Activated T-helper 9 cell treated with anti-CD3 and anti-CD28 coated beads, Interleukin-2, amount 50 U/mL, for 16 hours (primary cell): ENCODE measurements around the gene ZW10.
A peak's percentile ranks its signal among the peaks of the same experiment; 100 is the strongest.
"Not testable (repeated sequence)": the region's sequence is repeated elsewhere in the genome, so short reads cannot be mapped to it uniquely, and the experiment has no call there.

Experiments
- DNase-seq: peaks from one replicate; pipeline ENCODE4 v3.0.0-alpha.2; 2020; ENCODE audit warnings: low read depth

The ZW10 gene

GRCh38 chr11:113773416-113774173 is at the start of gene ZW10:
Gene ZW10, minus strand, starts transcription at chr11:113773692. Its CDS starts 26 bp downstream, at chr11:113773666.
- peak; percentile 87 for DNase-seq

- DNase-seq = no peak
These were observed 44.9 kb upstream of the ZW10 start for GRCh38 chr11:113818426-113818825.

GRCh38 chr11:113817626-113818025 is 44.1 kb upstream of the ZW10 start:
- no peak for DNase-seq

GRCh38 chr11:113817162-113817561 is 43.7 kb upstream of the ZW10 start:
- no peak for DNase-seq

GRCh38 chr11:113814181-113814580 is 40.7 kb upstream of the ZW10 start:
- no peak for DNase-seq

- DNase-seq = no peak
These were observed 35.4 kb upstream of the ZW10 start for GRCh38 chr11:113808931-113809330.

GRCh38 chr11:113806406-113806805 is 32.9 kb upstream of the ZW10 start:
- no peak for DNase-seq

GRCh38 chr11:113805640-113806039 is 32.1 kb upstream of the ZW10 start:
- no peak for DNase-seq

GRCh38 chr11:113802621-113803020 is 29.1 kb upstream of the ZW10 start:
- no peak for DNase-seq

GRCh38 chr11:113796663-113797259 is 23.3 kb upstream of the ZW10 start:
- no peak for DNase-seq

- no peak for DNase-seq
These were observed 16.3 kb upstream of the ZW10 start for GRCh38 chr11:113789675-113790320.

- DNase-seq = not testable (repeated sequence)
These were observed 15.5 kb upstream of the ZW10 start for GRCh38 chr11:113789016-113789415.

- DNase-seq = no peak
These were observed 8.6 kb upstream of the ZW10 start for GRCh38 chr11:113782134-113782533.

- DNase-seq = no peak
These were observed 8.2 kb upstream of the ZW10 start for GRCh38 chr11:113781682-113782081.

GRCh38 chr11:113779496-113779895 is 6.0 kb upstream of the ZW10 start, which contains the start of gene CLDN25:
Gene CLDN25, plus strand, starts transcription at chr11:113779796. Its CDS starts 0 bp downstream, at chr11:113779796.
- no peak for DNase-seq

- no peak for DNase-seq
These were observed 4.8 kb upstream of the ZW10 start for GRCh38 chr11:113778111-113778910.

GRCh38 chr11:113774174-113774503 is 647 bp upstream of the ZW10 start:
- DNase-seq = no peak

GRCh38 chr11:113773092-113773415 is 438 bp downstream of the ZW10 start:
- no peak for DNase-seq

- DNase-seq = no peak
These were observed 1.5 kb downstream of the ZW10 start for GRCh38 chr11:113771964-113772363.

- no peak for DNase-seq
These were observed 8.8 kb downstream of the ZW10 start for GRCh38 chr11:113764527-113765219.

GRCh38 chr11:113763040-113763439 is 10.5 kb downstream of the ZW10 start:
- DNase-seq = not testable (repeated sequence)

- DNase-seq = no peak
These were observed 13.3 kb downstream of the ZW10 start for GRCh38 chr11:113760241-113760640.
